Glomerular endothelial cell (primary cell): Measurements from ENCODE around the gene CUTA. TPM values are rescaled to one million over a fixed set of nuclear protein-coding genes. Genes with fewer than 3 reads are reported as not detected.

Experiments used
- DNase-seq: peaks from one replicate; pipeline ENCODE4 v3.0.0-alpha.2; 2011; ENCODE audit warnings: low read depth, low spot score; ENCODE audit errors: extremely low read depth
- total RNA-seq: library from RNA; depleted of rRNA; stranded (reverse); fragments of >200 nt; gene quantifications from 2 replicates; pipeline ENCODE4 v1.2.3, GENCODE V29; 2015

CUTA gene, protein sequence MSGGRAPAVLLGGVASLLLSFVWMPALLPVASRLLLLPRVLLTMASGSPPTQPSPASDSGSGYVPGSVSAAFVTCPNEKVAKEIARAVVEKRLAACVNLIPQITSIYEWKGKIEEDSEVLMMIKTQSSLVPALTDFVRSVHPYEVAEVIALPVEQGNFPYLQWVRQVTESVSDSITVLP
- 140 and 146 TPM in 2 replicates for total RNA-seq

DNA sequence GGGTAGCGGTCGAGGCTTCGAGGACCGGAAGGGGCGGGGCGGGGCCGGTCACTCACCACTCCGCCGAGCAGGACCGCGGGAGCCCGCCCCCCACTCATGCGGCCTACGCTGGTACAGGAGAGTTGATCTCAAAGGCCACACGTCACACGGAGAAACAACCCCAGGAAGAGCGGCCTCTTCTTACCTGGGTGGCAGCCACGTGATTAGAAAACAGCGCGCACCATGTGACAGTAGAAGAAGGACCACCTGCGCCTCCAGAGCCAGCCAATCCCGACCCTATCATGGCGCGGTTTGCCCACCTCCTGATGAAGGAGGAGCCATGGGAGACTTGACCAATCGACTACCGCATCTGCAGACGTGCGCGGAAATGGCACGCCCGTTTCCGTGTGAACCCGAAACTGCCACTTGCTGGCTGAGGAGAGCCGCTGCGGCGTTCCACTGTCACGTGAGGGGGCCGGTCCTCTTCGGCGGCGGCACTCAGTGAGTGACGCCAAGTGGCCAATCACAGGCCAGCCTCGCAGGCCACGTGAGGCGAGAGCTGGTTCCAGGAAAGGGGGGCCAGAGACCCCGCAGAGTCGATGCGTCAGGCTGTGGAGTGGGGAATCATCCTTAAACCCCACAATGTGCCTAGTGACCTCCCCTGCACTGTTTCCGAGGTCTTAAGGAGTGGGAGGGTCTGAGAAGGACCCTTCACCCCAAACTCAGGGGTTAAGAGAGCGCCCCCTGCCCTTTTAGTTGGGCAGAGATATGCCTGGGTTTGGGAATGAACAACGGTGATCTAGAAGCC is at the start of gene CUTA:
Gene CUTA, minus strand, starts transcription at position 205 of the 787 bp plus-strand sequence. Its CDS starts 107 bp downstream, at position 98.
- peak; percentile 94 for DNase-seq

DNA sequence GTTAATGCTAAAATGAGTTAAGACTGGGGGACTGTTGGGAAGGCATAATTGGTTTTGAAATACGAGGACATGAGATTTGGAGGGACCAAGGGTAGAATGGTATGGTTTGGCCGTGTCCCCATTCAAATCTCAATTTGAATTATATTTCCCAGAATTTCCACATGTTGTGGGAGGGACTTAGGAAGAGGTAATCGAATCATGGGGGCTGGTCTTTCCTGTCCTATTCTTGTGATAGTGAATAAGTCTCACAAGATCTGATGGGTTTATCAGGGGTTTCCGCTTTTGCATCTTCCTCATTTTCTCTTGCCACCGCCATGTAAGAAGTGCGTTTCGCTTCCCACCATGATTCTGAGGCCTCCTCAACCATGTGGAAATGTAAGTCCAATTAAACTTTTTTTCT is 49.2 kb upstream of the CUTA start:
- DNase-seq, result no peak

DNA sequence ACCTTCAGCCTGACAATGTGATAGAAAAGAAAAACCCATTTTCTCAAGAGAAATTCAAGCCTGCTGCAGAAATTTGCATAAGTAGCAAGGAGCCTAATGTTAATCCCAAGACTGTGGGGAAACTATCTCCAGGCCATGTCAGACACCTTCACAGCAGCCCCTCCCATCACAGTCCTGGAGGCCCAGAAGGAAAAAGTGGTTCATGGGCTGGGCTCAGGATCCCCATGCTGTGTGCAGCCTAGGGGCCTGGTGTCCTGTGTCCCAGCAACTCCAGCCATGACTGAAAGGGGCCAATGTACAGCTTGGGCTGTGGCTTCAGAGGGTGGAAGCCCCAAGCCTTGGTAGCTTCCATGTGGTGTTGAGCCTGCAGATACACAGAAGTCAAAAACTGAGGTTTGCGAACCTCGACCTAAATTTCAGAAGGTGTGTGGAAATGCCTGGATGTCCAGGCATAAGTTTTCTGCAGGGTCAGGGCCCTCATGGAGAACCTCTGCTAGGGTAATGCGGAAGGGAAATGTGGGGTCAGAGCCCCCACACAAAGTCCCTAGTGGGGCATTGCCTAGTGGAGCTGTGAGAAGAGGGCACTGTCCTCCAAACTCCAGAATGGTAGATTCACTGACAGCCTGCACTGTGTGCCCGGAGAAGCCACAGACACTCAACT is 48.3 kb upstream of the CUTA start:
- DNase-seq, result no peak

DNA sequence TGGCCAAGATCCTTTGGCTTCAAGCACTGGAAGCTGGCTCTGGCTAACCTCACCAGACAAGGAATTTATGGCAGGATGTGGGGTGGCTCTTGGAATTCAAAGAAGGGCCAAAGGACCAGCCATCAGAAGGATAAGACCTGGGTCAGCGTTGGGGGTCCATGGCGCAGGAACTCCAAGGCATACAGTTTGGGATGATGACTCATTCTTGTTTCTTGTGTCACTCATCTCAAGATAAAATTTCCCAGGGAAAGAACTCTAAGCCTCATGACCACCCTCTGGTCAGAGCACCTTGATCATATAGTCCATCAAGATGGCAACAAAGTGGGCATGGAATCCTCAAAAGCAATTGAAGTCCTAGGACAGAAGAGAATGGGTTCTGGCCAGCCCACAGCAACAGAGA is 41.3 kb upstream of the CUTA start:
- no peak for DNase-seq

DNA sequence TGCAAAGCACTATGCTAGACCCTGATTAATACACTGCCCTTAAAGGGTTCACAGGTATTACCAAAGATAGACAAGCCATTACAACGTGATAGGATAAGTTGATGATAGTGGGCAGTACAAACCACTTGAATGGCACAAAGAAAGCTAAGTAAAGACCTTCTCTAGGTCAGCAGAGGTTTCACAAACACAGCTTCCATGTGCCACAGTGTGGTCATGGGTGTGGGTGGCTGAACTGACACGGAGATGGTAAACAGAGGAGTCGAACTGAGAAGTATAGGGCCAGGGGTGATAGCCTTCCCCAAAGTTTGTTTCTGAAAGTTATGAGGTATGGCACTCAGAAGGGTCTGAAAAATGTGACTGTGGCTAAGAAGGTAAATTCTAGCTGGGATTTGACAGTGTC is 40.8 kb upstream of the CUTA start:
- no peak for DNase-seq

DNA sequence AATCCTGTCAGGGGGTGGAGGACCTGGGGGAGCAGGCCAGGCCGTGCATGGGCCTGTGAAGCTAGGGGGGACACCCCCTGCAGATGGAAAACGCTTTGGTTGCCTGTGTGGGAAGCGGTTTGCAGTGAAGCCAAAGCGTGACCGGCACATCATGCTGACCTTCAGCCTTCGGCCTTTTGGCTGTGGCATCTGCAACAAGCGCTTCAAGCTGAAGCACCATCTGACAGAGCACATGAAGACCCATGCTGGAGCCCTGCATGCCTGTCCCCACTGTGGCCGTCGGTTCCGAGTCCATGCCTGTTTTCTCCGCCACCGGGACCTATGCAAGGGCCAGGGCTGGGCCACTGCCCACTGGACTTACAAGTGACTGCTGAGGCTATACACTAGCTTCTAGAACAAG is 38.2 kb upstream of the CUTA start:
- DNase-seq, result no peak

DNA sequence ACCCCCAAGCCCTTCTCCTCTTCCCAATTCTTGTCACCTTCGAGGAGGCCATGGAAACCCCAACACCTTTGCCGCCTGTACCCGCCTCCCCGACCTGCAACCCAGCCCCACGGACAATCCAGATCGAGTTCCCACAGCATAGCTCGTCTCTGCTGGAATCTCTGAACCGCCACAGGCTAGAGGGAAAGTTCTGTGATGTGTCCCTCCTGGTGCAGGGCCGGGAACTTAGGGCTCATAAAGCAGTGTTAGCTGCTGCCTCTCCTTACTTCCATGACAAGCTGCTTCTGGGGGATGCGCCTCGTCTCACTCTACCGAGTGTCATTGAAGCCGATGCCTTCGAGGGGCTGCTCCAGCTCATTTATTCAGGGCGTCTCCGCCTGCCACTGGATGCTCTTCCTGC is 37.1 kb upstream of the CUTA start:
- DNase-seq, result no peak

DNA sequence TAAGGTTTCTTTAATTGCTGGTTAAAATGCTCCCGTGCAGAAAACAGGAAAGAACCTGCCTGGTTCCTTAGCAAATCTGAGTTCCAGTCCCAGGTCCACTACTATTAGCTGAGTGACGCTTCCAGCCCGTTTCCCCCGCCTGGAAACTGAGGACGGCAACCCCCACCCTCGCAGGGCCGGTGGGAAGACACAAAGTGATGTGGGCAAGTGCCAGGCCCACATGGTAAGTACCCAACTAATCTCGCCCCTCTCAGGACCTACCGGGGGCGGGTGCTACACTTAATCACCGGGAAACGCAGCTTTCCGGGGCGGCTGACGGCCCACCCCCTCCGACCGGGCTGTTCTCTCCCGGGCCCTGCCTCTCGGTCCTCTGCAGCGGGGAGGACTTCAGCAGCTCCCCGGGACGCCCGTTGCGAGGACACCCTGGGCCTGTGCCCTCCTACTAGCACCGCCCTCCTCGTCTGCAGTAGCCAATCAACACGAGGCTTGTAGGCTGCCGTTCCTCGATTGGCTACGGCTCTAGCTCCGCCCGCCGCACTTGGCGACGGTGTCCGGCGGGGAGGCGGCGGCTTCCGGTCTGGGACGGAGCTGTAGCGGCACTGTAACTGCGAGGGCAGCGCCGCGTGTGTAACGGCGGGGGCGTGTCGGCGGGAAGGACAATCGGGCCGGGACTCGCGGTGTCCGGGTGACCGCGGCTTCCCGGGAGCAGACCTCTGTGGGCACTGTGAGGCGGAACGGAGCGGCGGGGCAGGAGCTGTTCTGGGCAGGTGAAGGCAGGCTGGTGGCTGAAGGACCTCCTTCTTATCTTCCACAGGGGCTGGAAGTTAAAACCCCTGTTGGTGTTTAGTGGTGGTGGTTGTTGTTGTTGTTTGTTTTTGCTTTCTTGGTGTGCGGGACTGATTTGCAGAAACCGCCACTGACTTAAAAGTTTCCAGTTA is 36.4 kb upstream of the CUTA start, which contains the start of gene ZBTB9:
Gene ZBTB9, plus strand, starts transcription at position 568 of the 938 bp plus-strand sequence. CDS start 525 bp downstream, outside the sequence.
- DNase-seq, result peak; percentile 45

DNA sequence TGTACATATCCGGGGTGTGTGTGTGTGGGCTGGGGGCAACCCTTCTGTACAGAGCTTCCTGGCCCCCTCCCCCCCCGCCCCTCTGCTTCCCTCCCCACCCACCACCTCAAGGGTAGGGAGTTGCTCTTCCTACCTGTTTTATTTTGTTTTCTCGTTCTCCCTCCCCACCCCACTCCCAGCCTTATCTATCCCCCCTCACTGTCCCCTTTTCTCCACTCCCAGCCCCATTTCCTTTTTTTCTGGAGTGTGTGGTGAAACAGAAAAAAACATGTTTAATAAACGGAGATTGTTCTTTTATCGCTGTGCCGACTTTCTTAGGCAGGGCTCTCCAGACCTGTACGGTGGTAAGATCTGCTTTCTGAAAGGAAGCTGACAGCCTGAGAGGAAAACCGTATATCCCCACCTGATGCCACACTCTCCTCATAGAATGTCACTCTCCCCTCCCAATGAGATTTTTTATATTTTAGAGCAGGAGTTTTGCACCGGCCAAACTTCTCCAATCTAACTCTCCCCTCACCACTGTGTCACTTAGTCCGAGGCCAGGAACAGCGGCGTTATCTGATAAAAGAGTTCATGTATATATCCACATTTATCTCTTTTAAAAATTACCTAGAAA is 35.6 kb upstream of the CUTA start:
- DNase-seq, result no peak

DNA sequence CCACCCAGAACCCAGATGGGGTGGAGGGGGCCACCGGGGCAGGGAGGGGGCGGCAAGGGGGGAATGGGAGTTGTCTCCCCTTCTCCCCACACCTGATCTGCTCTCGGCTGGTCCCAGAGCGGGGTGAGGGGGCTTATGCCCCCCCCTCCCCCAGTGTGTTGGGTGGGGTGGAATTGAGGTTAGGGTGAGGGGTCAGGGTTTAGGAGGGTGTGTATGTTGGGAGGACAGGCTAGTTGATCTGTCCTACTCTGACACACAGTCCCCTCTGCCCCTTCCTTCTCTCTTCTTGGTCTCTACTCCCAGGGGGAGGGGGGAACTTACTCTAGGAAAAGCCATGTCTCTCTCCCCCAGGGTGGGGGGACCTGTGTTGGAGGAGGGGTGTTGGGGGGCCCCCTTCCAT is 34.6 kb upstream of the CUTA start:
- no peak for DNase-seq

DNA sequence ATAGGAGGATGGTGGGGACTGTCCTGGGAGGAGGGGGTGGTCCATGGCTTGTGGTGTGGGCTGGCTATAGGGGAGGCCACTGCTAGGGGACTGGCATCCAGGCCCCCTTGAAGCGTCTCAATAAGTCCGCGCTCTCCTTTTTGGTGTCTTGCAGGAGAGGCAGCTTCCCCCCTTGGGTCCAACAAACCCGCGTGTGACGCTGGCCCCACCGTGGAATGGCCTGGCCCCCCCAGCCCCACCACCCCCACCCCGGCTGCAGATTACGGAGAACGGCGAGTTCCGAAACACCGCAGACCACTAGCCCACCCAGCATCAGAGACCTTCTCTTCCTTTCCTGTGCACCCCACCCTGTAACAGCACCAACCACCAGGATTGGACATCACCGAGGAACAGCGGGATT is 33.7 kb upstream of the CUTA start:
- no peak for DNase-seq

DNA sequence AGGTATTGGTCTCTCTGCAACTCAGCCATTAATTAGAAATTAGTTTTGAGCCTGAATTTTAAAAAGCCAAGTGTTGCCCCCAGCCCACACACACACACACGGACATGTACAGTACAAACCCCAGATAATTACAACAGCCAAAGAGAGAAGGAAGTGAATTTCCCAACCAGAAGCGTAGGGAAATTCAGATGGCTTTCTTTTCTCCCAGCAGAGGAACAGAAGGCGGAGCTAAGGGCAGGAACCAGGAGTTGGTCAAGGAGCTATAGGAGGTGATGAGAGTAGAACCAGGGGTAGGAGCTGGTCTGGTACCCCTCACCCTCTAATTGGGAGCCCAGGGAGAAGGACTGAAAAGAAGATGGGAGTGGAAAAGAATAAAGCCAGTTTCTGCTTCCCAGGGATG is 32.5 kb upstream of the CUTA start:
- DNase-seq, result no peak

DNA sequence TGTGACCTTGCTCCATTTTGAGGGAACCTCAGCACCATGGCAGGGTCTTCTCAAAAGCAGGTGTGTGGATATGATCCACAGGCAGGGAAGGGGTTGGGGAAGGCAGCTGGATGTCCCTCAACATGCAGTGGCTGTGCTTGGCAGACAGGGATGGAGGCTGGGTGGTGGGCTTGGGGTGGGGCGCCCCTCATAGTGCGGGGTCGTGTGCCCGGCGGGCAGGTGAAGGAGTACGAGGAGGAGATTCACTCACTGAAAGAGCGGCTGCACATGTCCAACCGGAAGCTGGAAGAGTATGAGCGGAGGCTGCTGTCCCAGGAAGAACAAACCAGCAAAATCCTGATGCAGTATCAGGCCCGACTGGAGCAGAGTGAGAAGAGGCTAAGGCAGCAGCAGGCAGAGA is 28.4 kb upstream of the CUTA start:
- DNase-seq, result no peak

DNA sequence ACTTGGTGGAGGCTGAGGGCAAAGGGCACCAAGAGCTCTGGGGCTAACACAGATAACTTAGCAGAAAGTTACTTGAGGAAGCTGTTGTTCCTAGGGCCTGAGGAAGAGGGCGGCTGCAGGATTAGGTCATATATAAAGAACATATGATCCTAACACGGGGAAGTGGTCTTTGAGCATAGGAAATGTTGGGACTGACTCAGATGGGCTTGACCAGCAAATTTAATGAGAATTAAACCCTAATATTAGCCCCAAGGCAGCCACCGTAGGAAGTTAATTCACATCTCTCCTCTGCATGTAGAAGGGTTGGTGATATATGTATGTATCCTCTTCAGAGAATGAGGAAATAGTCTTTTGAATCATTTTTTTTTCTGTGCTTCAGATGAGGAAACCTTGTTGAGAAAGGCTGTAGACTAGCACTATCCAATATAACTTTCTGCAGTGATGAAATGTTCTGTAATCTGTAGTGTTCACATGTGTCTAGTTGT is 27.3 kb upstream of the CUTA start:
- no peak for DNase-seq

DNA sequence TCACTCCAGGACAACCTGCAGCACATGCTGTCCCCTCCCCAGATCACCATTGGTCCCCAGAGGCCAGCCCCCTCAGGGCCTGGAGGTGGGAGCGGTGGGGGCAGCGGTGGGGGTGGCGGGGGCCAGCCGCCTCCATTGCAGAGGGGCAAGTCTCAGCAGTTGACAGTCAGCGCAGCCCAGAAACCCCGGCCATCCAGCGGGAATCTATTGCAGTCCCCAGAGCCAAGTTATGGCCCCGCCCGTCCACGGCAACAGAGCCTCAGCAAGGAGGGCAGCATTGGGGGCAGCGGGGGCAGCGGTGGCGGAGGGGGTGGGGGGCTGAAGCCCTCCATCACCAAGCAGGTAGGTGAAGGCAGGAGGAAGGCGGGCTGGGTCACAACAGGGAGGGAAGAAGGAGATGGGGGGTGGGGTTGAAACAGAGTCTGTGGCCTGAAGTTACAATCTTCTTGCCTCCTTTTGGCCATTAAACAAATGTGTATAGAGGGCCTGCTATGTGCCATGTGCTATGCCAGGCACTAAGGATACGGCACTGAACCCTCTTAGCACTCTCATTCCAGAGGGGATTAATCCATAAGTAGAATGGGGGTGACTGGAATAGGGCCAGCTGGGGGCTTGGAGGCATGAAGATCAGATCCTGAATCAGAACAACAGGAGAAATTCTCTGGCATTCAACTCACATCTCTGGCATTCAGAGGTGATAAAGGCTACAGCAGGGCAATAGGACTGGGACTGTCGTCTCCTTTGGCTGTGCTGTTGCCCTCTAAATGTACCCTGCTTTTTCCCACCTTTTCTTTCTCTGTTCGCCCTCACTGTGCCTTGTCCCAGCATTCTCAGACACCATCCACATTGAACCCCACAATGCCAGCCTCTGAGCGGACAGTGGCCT is 26.0 kb upstream of the CUTA start:
- DNase-seq, result no peak

DNA sequence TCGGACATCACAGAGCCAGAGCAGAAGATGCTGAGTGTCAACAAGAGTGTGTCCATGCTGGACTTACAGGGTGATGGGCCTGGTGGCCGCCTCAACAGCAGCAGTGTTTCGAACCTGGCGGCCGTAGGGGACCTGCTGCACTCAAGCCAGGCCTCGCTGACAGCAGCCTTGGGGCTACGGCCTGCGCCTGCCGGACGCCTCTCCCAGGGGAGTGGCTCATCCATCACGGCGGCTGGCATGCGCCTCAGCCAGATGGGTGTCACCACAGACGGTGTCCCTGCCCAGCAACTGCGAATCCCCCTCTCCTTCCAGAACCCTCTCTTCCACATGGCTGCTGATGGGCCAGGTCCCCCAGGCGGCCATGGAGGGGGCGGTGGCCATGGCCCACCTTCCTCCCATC is 25.1 kb upstream of the CUTA start:
- no peak for DNase-seq

DNA sequence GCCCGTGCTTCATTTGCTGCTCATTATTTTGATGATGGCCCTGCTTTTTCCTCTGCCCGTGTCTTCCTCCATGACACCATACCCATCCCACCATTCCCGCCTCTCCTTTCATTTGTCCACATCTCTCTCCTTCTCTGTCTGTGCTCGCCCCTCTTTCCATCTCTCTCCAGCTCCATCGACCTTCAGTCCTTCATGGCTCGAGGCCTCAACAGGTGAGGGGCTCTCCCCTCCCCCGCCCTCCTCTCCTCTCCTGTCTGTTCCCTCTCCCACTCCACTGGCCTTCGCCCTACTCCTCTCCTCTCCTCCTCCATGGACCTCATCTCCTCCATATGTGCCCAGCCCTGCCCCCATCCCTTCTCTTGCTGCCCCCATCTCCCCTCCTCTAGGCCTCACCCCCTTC is 24.4 kb upstream of the CUTA start:
- DNase-seq, result no peak

DNA sequence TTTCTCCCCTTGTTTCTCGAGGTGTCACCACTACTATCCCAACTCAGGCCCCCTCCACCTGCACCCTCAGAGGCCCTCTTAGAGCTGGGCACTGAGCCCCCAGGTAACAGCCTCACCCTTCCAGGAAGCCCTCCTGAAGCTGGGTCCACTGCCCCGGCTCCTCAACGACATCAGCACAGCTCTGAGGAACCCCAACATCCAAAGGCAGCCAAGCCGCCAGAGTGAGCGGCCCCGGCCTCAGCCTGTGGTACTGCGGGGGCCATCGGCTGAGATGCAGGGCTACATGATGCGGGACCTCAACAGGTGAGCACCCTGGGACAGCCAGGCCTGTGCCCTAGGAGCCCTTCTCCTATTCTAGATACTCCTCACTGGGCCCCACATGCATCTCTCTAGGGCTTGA is 23.6 kb upstream of the CUTA start:
- DNase-seq, result no peak

DNA sequence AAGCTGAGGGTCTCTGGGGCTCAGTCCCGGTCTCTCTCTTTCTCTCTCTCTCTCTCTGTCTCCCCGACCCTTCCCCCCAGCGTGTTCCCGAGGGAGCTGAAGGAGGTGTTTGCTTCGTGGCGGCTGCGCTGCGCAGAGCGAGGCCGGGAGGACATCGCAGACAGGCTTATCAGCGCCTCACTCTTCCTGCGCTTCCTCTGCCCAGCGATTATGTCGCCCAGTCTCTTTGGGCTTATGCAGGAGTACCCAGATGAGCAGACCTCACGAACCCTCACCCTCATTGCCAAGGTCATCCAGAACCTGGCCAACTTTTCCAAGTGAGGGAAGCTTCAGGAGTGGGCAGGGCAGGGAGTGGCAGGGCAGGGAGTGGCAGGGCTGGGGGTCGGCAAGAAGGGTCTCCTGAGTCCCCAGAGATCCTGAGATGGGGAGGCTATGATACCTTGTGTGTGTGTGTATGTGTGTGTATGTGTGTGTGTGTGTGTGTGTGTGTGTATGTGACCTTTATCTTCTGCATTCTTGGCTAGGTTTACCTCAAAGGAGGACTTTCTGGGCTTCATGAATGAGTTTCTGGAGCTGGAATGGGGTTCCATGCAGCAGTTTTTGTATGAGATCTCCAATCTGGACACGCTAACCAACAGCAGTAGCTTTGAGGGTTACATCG is 22.9 kb upstream of the CUTA start:
- no peak for DNase-seq
